Thymus (tissue), 11 donors: ENCODE data around the gene TUBB4A. TPM values are rescaled to one million over a fixed set of nuclear protein-coding genes. Genes with fewer than 3 reads are reported as not detected.

Source experiments
- DNase-seq, 9 donors: peaks; one replicate each; pipeline ENCODE4 v3.0.0-alpha.2; 2013; ENCODE audit warnings: low spot score in 9 of 9, low read depth in 6 of 9, missing footprints in 1 of 9
- H3K27ac ChIP-seq, 2 donors: one replicate each; pipeline ENCODE4 v1.5.1; 2013; ENCODE audit warnings: control low read depth in 1 of 2, low read depth in 1 of 2, low read length in 1 of 2, mild to moderate bottlenecking in 1 of 2, moderate library complexity in 1 of 2
- H3K27me3 ChIP-seq, 2 donors: one replicate each; pipeline ENCODE4 v1.5.1; 2013; ENCODE audit warnings: low read length in 1 of 2; ENCODE audit not compliant: control insufficient read depth in 2 of 2, insufficient read depth in 1 of 2
- H3K36me3 ChIP-seq, 2 donors: one replicate each; pipeline ENCODE4 v1.5.1; 2013; ENCODE audit warnings: low read length in 1 of 2, mild to moderate bottlenecking in 1 of 2, moderate library complexity in 1 of 2; ENCODE audit not compliant: control insufficient read depth in 2 of 2, insufficient read depth in 2 of 2
- H3K4me1 ChIP-seq, 2 donors: one replicate each; pipeline ENCODE4 v1.5.1; 2013; ENCODE audit warnings: low read length in 2 of 2; ENCODE audit not compliant: control insufficient read depth in 2 of 2, insufficient read depth in 2 of 2
- H3K4me3 ChIP-seq, 2 donors: one replicate each; pipeline ENCODE4 v1.5.1; 2013; ENCODE audit warnings: low read length in 2 of 2, control low read depth in 1 of 2, mild to moderate bottlenecking in 1 of 2
- H3K9me3 ChIP-seq, 2 donors: one replicate each; pipeline ENCODE4 v1.5.1; 2013; ENCODE audit warnings: low read length in 1 of 2, mild to moderate bottlenecking in 1 of 2; ENCODE audit not compliant: control insufficient read depth in 2 of 2, insufficient read depth in 1 of 2
- WGBS: extraction: QIAGEN DNeasy Blood & Tissue Kit; methylation state at CpG from one replicate; pipeline ENCODE4 v1.1.7; 2013; 5-methylcytosine and 5-hydroxymethylcytosine counted together
- polyA plus RNA-seq: library from polyadenylated mRNA; stranded (reverse); fragments of 200-250 nt; gene quantifications from one replicate; pipeline ENCODE4 v1.2.3, GENCODE V29; 2013
- total RNA-seq: library from RNA; stranded (reverse); fragments of 120-200 nt; gene quantifications from one replicate; pipeline ENCODE4 v1.2.4, GENCODE V29; 2013
- donor health status: healthy.

TUBB4A gene
- total and polyA plus RNA-seq, 2 donors, result 0.24 to 1.1 TPM

- H3K4me3 ChIP-seq, result no peak overlapping the region
- no peaks in the 10 kb centered on the region for H3K36me3 ChIP-seq
- H3K27me3 ChIP-seq, result peaks cover 22 to 55% of the 10 kb centered on the region in 2 donors
- peaks cover 6 to 31% of the 10 kb centered on the region in 2 donors for H3K4me1 ChIP-seq
- peaks cover 0 to 8% of the 10 kb centered on the region in 2 donors for H3K9me3 ChIP-seq
- DNase-seq, result no peak
- H3K27ac ChIP-seq, result no peak overlapping the region
- WGBS, result 66% methylated on average over 11 of the region's 11 CpGs
Measured at GRCh38 chr19:6533746-6534418, 31.8 kb upstream of the TUBB4A start.

GRCh38 chr19:6533000-6533328 is 30.9 kb upstream of the TUBB4A start:
- no peak for DNase-seq
- H3K4me3 ChIP-seq, result no peak overlapping the region
- H3K27ac ChIP-seq, result no peak overlapping the region
- peaks cover 22 to 59% of the 10 kb centered on the region in 2 donors for H3K27me3 ChIP-seq
- no peaks in the 10 kb centered on the region for H3K36me3 ChIP-seq
- H3K4me1 ChIP-seq, result peaks cover 6 to 31% of the 10 kb centered on the region in 2 donors
- 74% methylated on average over 3 of the region's 3 CpGs for WGBS
- peaks cover 0 to 8% of the 10 kb centered on the region in 2 donors for H3K9me3 ChIP-seq

- H3K27me3 ChIP-seq, result peaks cover 22 to 59% of the 10 kb centered on the region in 2 donors
- H3K4me3 ChIP-seq, result no peak overlapping the region
- no peak for DNase-seq
- peaks cover 0 to 7% of the 10 kb centered on the region in 2 donors for H3K9me3 ChIP-seq
- H3K27ac ChIP-seq, result no peak overlapping the region
- 41% methylated on average over 31 of the region's 31 CpGs for WGBS
- H3K4me1 ChIP-seq, result peaks cover 6 to 31% of the 10 kb centered on the region in 2 donors
- H3K36me3 ChIP-seq, result no peaks in the 10 kb centered on the region
Measured at GRCh38 chr19:6532244-6532999, 30.3 kb upstream of the TUBB4A start.

DNA sequence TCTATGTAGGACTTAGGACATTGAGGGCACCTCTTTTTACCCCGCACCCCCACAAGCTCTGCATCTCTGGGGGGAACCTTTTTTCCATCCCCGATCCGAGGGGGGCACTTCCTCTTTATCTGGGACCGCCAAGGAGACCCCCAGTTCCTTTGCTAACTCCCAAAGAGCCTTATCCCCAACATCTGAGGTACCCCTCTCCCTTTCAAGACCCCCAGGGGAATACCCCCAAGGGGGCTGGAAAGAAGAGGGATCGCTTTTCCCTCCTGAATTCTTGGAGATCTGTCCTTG is 29.8 kb upstream of the TUBB4A start:
- H3K9me3 ChIP-seq, result peaks cover 0 to 5% of the 10 kb centered on the region in 2 donors
- H3K4me3 ChIP-seq, result no peak overlapping the region
- DNase-seq, result no peak
- peaks cover 6 to 31% of the 10 kb centered on the region in 2 donors for H3K4me1 ChIP-seq
- H3K27ac ChIP-seq, result no peak overlapping the region
- no peaks in the 10 kb centered on the region for H3K36me3 ChIP-seq
- WGBS, result 37% methylated on average over 5 of the region's 5 CpGs
- peaks cover 22 to 59% of the 10 kb centered on the region in 2 donors for H3K27me3 ChIP-seq

DNA sequence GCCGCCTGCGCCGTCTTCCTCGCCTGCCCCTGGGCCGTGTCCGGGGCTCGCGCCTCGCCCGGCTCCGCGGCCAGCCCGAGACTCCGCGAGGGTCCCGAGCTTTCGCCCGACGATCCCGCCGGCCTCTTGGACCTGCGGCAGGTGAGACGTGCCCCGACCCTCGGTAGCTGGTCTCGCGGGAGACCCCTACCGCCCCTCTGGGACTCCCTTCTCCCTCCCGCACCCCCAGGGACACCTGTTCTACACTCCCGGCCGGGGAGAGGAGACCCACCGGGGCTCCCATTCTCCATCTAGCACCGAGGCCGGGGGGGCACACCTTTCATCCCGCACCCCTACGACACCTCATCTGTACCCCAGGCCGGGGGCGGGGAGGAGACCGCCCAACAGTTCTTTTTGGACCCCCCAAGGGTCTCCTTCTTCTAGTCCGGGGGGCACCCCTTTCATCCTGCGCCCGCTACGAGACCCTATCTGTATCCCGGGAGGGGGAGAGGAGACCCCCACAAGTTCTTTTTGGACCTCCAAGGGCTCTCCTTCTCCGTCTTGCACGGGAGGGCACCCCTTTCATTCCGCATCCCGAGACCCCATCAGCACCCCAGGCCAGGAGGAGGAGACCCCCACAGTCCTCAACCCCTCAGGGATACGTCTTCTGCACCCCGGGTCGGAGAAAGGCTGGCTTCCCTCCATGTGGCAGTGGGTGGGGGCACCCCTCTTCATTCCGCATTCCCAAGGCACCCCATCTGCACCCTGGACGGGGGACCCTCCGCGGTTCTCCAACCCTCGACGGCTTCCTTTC is 29.2 kb upstream of the TUBB4A start:
- Histone ChIP-seq H3K27me3 (peaks cover 22 to 59% of the 10 kb centered on the region in 2 donors), H3K9me3 (peaks cover 0 to 5% of the 10 kb centered on the region in 2 donors), H3K36me3 (no peaks in the 10 kb centered on the region), H3K27ac (no peak overlapping the region), H3K4me1 (peaks cover 6 to 26% of the 10 kb centered on the region in 2 donors), H3K4me3 (peak overlapping the region; percentile 24 to 53)
- WGBS, result 14% methylated on average over 57 of the region's 57 CpGs
- DNase-seq, result no peak

GRCh38 chr19:6530386-6531162 is 28.5 kb upstream of the TUBB4A start, which contains the start of gene TNFSF9:
Gene TNFSF9 (plus strand): TSS chr19:6531026. CDS start chr19:6531037, 11 bp downstream.
- H3K27ac ChIP-seq, result peak within 1 kb of the TSS in 1 of 2 donors; percentile 26
- peak within 1 kb of the TSS; percentile 27 to 53 for H3K4me3 ChIP-seq
- peaks cover 22 to 59% of the 10 kb centered on the region in 2 donors for H3K27me3 ChIP-seq
- 1% methylated on average over 44 of the region's 44 CpGs for WGBS
- no peaks in the 10 kb centered on the region for H3K36me3 ChIP-seq
- peak in 6 of 9 donors; percentile 51 to 79 (median 60) for DNase-seq
- no peaks in the 10 kb centered on the region for H3K9me3 ChIP-seq
- peaks cover 6 to 20% of the 10 kb centered on the region in 2 donors for H3K4me1 ChIP-seq

DNA sequence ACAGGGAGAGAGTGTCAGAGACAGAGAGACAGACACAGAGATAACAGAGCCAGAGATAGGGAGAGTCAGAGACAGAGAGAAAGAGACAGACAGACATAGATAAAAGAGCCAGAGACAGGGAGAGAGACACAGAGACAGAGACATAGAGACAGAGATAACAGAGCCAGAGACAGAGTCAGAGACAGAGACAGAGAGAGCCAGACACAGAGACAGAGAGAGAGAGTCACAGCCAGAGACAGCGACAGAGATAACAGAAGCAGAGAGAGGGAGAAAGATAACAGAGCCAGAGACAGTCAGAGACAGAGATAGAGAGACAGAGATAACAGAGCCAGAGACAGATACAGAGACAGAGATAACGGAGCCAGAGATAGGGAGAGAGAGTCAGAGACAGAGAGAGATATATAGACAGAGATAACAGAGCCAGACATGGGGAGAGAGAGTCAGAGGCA is 27.9 kb upstream of the TUBB4A start:
- Histone ChIP-seq H3K4me3 (no peak overlapping the region), H3K4me1 (peaks cover 6 to 20% of the 10 kb centered on the region in 2 donors), H3K9me3 (no peaks in the 10 kb centered on the region), H3K36me3 (no peaks in the 10 kb centered on the region), H3K27ac (no peak overlapping the region), H3K27me3 (peaks cover 22 to 59% of the 10 kb centered on the region in 2 donors)
- DNase-seq, result no peak
- 80% methylated on average over 2 of the region's 2 CpGs for WGBS

GRCh38 chr19:6529351-6529750 is 27.2 kb upstream of the TUBB4A start:
- no peak for DNase-seq
- H3K4me1 ChIP-seq, result peaks cover 6 to 20% of the 10 kb centered on the region in 2 donors
- no peak overlapping the region for H3K27ac ChIP-seq
- 54% methylated on average over 2 of the region's 2 CpGs for whole genome bisulfite sequencing
- H3K4me3 ChIP-seq, result no peak overlapping the region
- H3K27me3 ChIP-seq, result peaks cover 22 to 53% of the 10 kb centered on the region in 2 donors
- no peaks in the 10 kb centered on the region for H3K36me3 ChIP-seq
- no peaks in the 10 kb centered on the region for H3K9me3 ChIP-seq
